Erythroblast (primary cell): ENCODE data around the gene YOD1.

Experiments used
- DNase-seq, 2 experiments: peaks; one replicate each; lab custom pipeline; 2025; lab: John Stamatoyannopoulos, UW
- GATA1 ChIP-seq: IDR thresholded peaks from 2 replicates; pipeline ENCODE4 v1.6.1; 2011; ENCODE audit warnings: low read depth, mild to moderate bottlenecking, control low read depth, low read length, moderate library complexity
- POLR2A ChIP-seq: IDR thresholded peaks from 2 replicates; pipeline ENCODE4 v1.6.1; 2011; ENCODE audit warnings: mild to moderate bottlenecking, low read length

The YOD1 gene

DNA sequence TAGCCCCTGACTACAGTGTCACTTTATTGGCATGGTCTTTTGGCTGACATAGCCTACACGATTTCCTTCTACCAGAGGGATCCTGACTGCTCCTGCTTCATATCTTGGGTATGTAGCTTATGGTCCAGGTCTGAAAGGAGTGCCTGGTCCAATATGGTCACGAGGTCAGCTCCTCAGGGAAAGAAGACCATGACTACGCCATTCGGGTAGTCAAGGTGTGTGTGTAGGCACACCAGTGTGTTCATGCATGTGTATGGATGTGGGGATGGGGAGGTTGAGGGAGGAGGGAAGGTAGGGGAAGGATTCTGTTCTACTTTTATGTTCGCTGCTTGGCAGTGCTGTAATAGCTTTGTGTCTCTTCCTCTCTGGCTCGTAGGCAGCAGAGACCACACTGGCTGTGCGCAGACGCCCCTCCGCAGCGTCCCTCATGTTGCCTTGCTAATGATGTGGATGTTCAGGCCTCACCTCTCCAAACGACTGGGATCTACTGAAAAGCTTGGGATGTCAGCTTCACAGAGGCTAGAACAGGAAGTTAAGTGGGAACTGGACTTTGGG is 27.6 kb upstream of the YOD1 start:
- TF ChIP-seq POLR2A, result no peak
- no peak for TF ChIP-seq GATA1
- DNase-seq, result no peak

GRCh38 chr1:207077470-207078377 is 26.7 kb upstream of the YOD1 start:
- no peak for TF ChIP-seq POLR2A
- no peak for TF ChIP-seq GATA1

DNA sequence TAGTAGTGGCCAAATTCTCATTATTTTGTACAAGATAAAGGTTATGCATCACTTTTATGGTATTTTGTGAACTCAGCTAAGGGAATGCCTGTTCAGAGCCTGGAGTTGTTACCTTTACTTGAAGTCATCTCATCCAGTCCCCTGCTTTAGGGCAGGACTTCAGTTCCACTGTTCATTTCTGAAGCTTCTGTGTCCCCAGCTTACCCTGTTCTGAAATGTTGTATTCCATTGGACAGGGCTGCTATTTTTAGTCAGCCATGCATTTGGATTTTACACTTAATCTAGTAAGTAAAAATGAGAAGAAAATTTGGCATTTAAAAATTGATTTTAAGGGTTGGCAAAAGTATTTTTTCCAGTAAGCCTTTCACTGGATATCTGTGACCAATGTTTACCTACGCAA is 26.0 kb upstream of the YOD1 start:
- TF ChIP-seq POLR2A (no peak), GATA1 (no peak)
- DNase-seq, result no peak

More at GRCh38 chr1:207077470-207078377, 26.7 kb upstream of the YOD1 start:
- peak; percentile 81 to 90 for DNase-seq

DNA sequence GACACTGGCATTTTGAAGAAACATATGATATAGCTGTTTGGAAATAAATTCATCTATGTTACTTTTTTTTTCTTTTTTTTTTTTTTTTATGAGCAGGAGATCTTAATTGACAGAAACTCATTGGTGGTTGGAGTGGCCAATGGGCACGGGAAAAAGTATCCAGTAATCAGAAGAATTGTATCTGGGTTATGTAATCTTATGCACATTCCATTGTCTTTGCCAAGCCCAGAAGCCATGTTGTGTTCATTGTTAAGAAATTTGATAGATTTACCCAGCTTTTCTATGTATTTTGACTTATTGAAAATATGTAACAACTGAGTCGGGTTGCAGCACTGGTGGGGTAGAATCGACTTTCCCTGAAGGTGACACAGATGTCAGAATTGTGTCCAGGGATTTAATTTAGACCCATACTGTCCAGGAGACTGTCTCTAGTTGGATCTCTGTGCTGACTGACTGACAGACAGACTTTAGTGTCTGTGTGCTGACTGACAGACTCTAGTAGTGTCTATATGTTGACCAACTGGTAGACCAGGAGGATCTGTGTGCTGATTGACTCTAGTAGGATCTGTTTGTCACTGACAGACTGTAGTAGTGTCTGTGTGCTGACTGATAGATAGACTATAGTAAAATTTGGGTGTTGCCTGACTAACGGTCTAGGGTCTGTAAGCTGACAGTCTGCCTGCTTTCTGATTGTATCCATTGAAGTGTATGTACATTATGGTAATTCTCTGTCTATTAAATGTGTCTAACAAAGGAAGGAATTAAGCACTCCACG is 25.4 kb upstream of the YOD1 start:
- TF ChIP-seq POLR2A, result no peak
- TF ChIP-seq GATA1, result no peak
- peak; percentile 46 to 77 for DNase-seq

DNA sequence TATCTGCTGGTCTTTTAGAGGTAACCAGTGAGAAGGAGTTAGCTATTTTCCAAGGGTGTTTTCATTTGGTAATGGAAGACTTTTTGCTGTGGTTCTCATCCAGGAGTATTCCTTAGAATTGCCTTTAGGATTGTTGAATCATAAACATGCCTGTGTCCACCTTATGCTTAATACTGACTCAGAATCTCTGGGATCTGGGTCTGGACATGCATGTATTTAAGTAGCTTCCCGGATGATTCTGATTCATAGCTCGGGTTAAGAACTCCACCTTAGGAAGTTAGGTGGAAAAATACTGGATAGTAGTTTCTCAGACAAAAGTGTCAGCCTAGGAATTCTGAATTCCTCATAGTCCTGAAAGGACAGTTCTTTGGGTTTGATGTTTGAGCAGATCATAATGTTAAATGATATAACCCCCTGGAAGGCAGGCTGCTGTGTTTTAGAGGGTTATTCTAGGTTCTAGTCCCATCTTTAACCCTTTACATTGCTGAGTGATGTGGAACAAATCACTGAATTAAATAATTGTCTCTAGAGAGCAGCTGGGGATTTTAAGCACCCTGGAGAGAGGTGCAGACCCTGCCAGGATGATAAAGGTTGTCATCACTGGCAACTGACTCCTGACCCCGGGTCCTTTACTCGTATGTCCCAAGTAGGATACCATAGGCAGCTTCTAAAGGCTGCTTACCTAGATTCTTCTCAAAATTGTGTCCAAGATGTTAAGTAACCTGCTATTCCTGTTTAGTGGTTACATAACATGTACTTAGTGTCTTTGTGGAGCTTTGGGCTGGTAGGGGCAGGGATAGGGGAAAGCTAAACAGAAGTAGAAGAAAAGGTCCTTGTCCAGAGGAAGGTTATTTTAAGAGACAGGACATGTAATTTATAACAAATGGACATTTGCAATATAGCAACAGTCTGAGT is 23.2 kb upstream of the YOD1 start:
- DNase-seq, result no peak
- no peak for TF ChIP-seq POLR2A
- TF ChIP-seq GATA1, result no peak

GRCh38 chr1:207072233-207072632 is 21.2 kb upstream of the YOD1 start:
- TF ChIP-seq GATA1 (no peak), POLR2A (no peak)
- no peak for DNase-seq

DNA sequence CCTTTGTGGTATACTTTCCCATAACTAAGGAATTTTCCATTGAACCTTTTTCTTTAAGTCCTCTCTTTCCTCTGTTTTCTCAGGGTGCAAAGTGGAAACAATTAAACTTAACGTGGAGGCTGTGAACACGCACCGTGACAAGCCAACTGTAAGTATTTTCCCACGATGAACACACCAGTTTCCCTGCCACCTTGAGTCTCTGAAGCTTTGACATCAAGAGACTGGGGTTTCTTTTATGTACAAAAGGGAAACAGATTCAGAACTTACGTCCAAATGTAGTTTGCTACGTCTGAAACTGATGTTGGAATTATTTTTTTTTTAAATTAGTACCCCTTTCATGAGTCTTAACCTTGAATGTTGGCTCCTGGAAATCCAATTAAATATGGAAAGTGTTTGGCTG is 20.4 kb upstream of the YOD1 start:
- no peak for TF ChIP-seq GATA1
- TF ChIP-seq POLR2A, result no peak
- no peak for DNase-seq

- DNase-seq, result no peak
- TF ChIP-seq GATA1 (no peak), POLR2A (no peak)
These were observed 19.8 kb upstream of the YOD1 start for GRCh38 chr1:207070811-207071210.

DNA sequence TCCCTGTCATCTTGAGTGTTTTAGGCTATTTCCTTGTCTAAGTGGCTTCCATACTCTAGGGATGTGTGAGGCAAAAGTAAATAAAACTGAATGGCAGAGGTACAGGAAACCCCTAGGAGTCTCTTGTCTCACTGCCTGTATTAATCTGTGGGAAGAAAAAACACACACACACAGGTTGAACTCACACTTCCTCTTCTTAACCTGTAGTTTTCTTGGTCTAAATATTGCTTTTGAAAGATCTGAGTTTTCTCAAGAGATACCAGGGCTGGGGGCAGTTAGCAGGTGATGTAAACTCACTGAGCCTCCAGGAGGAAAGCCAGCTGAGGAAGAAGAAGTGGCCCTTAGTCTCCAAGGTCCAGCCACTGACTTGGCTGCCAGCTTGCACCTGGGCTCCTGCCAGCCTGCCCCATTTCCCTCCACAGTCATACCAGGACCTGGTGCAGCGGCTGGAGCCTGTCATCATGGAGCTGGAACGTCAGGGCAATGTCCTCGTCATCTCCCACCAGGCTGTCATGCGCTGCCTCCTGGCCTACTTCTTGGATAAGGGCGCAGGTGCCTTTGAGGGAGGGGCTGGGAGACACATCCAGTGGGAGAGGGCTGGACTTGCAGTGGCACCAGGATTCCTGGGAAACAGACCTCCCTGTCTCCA is 19.0 kb upstream of the YOD1 start:
- no peak for DNase-seq
- no peak for TF ChIP-seq POLR2A
- no peak for TF ChIP-seq GATA1

DNA sequence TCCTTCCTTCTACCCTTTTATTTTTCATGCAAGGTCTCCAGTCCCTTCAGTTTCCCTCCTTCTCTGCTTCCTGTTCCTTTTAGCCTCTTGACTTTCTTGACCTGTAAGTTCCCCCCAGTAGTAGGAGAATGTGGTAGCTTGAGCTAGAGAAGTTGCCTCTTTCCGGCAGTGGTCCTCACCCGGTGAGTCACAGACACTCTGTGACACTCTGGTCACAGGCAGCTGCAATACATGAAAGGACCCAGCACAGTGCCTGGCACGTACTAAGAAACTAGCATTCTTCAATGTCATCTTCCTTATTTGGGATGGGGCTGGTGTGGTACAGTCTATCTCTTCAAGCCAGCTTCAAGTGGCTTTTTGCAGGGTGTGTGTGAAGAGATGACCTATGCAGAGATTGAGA is 18.1 kb upstream of the YOD1 start:
- DNase-seq, result peak; percentile 47 to 64
- TF ChIP-seq POLR2A (no peak), GATA1 (no peak)

DNA sequence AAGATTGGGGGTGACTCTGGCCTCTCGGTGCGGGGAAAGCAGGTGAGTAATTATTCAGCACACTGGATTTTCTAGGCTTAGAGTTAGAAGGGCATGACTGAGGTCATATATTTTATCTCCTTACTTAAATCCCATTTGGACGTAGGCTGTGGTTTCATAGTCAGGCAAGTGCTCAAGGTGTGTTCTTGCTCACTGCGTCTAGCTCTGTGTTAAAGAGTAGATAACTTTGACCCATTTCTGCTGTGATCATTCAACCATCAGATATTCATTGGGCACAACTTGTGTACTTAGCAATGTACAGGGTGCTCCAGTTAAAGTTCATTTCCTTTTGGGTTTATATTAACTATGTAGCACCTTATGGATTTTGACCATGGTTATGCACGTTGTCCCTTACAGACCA is 16.7 kb upstream of the YOD1 start:
- TF ChIP-seq GATA1, result no peak
- TF ChIP-seq POLR2A, result no peak

GRCh38 chr1:207067185-207067584 is 16.2 kb upstream of the YOD1 start:
- DNase-seq, result no peak
- TF ChIP-seq POLR2A (no peak), GATA1 (no peak)

More for the DNA sequence above, 16.7 kb upstream of the YOD1 start:
- DNase-seq, result no peak
